ENCODE results near the gene GFY.

DNA sequence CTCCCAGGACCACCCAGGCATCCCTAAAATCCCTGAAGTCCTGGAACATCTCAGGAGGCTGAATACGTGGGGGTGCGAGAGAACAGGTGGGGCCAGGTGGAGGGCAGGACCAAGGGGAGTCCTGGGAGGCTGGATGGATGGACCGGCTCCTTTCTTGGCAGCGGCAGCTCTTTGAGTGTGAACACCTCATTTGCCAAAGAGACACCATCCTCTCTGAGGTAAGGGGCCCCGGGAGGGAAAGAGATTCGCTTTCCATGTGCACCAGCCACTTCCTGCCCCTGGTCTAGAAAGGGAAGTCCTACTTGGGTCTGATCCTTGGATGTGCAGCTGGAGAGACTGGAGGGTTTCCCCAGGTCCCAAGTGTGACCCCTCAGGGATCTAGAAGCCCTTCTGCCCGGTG, 18.1 kb upstream of the GFY start:
- no peak for TF ChIP-seq POLR2A (IDR thresholded peaks at IDR 0.05)
- TF ChIP-seq, protein P1, sequence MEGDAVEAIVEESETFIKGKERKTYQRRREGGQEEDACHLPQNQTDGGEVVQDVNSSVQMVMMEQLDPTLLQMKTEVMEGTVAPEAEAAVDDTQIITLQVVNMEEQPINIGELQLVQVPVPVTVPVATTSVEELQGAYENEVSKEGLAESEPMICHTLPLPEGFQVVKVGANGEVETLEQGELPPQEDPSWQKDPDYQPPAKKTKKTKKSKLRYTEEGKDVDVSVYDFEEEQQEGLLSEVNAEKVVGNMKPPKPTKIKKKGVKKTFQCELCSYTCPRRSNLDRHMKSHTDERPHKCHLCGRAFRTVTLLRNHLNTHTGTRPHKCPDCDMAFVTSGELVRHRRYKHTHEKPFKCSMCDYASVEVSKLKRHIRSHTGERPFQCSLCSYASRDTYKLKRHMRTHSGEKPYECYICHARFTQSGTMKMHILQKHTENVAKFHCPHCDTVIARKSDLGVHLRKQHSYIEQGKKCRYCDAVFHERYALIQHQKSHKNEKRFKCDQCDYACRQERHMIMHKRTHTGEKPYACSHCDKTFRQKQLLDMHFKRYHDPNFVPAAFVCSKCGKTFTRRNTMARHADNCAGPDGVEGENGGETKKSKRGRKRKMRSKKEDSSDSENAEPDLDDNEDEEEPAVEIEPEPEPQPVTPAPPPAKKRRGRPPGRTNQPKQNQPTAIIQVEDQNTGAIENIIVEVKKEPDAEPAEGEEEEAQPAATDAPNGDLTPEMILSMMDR (IDR thresholded peaks at IDR 0.05) = no peak

All from upper lobe of left lung (tissue), 4 donors.